Fibroblast of the conjunctiva (primary cell): ENCODE data around the gene SEC22A.

ENCODE experiments used
- DNase-seq: peaks from one replicate; pipeline ENCODE4 v3.0.0-alpha.2; 2010; ENCODE audit warnings: low read depth

The SEC22A gene

DNA sequence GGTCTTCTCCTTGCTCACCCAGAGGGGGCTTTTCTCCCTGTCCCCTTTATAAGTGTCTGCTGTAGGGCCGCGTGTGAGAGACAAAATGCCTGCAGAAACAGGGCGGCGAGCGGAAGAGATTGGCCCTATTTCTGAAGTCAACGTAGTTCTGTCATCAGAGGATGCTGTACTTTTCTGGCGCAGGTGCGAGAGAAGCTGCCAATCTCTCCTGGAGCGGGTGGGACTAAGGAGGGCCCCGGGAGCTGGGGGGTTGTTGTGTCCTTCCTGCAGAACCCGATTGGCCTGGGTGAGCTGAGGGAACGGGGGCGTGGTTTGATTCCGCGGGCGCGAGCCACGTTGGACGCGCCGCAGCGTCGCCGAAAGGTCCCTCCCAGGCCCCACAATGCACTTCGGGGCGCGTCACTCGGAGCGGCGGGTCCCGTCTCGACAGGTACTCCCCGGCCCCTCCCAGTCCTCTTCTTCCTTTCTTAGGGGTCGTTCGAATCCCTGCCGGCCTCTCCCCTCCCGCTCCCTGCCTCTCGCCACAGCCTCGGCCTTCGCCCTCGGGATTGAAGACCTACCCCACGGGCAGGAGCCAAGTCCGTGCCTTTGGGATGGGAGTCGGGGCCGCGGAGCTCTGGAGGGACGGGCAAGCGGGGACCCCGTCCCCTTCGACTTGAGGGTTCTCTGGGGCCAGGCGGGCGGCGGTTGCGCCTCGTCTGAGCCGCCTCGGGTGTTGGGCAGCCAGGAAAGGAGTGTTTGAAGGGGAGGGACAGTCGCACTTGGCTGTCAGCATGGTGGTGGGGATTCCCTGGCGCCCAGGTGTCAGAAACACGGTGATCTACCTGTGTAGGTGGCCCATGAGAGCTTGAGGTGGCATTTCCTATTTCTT is at the start of gene SEC22A:
TSS of gene SEC22A (plus strand) at position 387 of the 871 bp plus-strand sequence. CDS start 7,275 bp downstream, outside the sequence.
- DNase-seq: peak; percentile 86

GRCh38 chr3:123152687-123153086 is 49.1 kb upstream of the SEC22A start:
- DNase-seq: no peak

DNA sequence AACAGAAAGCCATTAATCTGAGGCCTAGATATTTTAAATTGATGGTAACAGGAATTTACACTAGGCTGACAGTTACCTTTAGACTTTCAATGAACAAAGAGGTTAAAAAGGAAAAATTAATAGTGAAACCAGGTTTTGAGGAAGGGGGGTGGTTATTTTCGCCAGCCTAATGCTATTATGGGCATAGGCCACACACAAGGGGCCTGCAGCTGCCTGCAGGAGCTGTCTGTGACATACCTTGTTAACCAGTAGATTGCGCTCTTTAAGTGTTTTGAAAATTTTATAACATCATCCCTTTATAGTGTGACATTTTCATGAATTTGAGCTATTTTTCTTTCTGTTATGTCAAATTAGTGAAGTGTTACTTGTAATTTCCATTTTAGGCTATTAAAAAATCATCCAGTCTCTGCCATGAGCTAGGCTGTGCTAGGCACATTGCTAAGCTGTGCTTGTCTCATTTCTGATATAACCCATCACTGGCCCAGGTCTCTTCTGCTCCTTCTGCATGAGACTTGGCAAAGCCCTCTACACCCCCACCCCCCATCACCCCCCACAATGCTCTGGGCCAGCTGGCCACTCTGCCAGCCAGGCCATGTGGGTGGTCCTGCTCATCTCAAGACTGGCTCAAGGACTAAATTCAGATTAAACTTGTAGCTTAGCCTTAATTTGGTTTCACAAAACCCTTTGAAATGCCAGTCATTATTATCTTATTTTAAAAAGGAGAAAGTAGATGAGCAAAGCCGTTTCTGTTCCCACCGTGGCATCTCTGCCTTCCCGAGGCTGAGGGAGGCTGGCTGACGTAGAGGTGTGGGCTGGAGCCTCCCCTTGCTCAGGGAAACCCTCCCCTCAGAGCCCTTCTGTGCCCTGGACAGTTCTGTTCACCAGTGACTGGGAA is 48.4 kb upstream of the SEC22A start:
- DNase-seq: no peak

- DNase-seq: no peak
Measured at GRCh38 chr3:123154020-123154985, 47.4 kb upstream of the SEC22A start.

DNA sequence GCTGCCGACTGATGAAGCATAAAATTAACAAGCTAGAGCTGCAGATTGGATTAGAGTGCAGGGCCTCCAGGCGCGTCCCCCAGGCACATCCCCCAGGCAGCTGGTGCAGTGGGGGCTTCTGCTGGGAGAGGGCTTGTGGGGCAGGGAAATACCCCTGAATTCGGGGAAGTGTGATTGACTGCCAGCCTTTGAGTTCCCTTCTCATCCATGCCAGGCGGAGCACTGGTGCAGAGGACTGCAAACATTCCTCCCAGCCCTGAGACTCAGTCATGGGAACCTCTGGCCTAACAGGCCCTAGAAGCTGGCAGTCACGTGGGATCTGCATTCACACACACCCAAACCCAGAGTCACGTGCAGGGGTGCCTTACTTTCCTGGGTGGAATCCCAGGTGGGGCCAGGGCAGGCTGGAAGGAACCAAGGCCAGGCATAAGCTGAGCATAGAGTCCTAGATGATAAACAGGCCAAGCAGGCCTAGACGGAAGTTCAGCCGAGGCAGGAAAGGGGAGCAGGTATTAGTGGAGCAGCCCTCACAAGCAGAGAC is 46.2 kb upstream of the SEC22A start:
- DNase-seq: no peak

DNA sequence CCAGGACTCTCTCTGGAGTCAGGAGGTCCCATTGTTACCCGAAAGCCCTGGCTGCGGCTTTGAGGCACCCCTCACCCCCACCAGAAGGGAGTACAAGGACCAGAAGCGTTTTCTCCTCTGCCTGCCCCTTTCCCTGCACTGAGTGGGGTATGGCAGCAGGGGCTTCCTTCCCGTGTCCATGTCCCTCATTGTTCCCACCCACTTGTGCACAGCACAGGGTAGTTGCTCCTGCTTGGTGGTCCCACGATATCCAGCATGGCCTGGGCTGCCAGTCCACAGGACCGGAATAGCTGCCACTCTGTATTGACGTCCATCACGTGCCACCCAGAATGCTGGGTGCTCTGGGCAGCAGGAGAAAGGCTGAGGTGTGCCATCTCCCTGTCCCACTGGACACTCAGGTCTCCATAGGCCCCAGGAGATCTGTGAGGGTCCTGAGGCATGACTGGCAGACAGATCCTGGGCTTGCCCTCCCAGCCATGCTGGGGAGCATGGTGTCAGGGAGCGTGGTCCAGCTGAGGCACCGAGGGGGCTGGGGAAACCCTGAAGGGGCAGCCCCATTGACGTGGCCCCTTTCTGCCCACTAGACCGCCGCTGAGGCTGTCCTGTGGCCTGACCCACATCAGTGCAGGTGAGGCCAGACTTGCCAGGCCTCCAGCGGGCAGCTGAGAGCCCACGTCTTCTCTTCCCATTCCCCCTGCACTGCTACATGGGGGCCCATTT is 45.3 kb upstream of the SEC22A start:
- DNase-seq: no peak

- DNase-seq: no peak
Measured at GRCh38 chr3:123157209-123157597, 44.5 kb upstream of the SEC22A start.

GRCh38 chr3:123157598-123158287 is 44.0 kb upstream of the SEC22A start:
- no peak for DNase-seq

DNA sequence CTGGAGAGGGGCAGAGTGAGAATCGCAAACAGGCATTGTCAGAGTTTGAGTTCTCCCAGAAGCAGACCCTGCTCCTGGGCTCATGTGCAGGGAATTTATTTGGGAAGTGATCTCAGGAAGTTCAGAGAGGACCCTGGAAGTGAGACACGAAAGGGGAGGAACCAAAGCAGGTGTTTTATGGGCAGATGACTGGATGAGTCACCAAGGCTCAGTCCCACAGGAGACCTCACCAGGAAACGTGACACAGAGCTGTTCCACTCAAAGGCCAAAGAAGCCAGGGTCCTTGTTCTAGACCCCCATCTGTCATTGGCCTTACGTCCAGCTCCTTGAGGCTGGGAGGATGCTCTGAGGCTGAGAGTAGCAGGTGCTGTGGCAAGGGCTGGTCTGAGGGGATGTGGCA is 43.4 kb upstream of the SEC22A start:
- DNase-seq: no peak

- DNase-seq: no peak
Measured at GRCh38 chr3:123158899-123159390, 42.8 kb upstream of the SEC22A start.

DNA sequence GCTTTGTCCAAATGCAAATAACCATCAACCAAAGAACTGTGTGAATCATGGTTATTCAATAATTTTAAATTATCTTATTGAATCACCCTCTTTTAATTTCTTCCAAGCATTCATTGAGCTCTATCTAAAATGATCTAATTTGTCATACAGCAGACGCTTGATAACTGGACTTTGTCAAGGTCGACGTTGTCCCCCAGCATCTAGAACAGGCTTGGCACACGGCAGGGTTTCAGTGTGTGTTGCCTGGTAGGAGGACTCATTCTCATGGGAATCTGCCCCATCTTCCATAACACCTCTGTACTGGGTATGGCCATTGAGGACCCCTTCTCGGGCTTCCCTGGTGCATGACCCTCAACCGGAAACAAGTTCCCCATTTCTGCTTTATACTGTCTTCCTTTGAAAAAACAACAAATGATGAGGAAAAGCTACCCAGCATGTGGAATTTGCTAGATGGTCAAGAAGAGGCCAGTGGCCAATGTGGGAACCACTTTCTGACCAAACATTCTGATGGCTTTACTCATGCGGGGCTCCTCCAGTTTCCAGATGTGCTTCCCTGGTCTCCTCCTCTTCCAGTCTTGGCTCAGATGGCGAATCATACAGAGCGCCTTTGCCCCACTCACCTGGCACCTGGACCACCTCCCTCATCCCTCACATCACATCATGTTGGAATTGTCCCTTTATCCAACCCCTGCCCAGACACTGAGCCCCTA is 41.7 kb upstream of the SEC22A start:
- DNase-seq: no peak

DNA sequence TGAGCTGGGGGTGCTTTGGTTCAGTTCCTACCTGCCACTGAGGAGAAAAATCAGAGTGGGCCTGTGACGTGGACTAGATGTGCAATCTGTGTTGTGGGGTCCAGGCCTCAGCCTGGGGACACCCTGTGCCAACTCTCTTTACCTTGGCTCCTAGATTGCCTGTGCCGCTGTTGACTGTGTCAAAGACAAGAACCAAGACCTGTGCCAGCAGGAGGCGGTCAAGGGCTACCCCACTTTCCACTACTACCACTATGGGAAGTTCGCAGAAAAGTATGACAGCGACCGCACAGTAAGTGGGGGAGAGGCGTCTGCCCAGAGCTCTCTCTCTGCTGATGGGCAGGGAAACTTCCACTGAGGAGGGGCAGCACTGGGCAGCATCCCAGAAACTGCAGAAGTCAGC is 40.6 kb upstream of the SEC22A start:
- no peak for DNase-seq

- no peak for DNase-seq
Measured at GRCh38 chr3:123163141-123163540, 38.6 kb upstream of the SEC22A start.

- DNase-seq: no peak
Measured at GRCh38 chr3:123165163-123165562, 36.6 kb upstream of the SEC22A start.

GRCh38 chr3:123167686-123168085 is 34.1 kb upstream of the SEC22A start:
- no peak for DNase-seq

- DNase-seq: no peak
Measured at GRCh38 chr3:123168122-123168521, 33.6 kb upstream of the SEC22A start.

DNA sequence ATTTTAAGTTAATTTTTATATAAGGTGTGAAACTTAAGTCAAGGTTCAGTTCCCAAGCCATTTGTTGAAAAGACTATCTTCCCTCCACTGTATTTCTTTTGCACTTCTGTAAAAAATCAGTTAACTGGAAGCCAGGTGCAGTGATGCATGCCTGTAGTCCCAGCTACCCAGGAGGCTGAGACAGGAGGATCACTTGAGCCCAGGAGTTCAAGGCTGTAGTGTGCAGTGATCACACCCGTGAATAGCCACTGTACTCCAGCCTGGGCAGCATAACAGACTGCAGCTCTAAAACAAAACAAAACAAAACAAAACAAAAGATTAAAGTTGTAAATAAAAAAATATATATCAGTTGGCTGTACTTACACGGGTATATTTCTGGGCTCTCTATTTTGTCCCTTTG is 33.1 kb upstream of the SEC22A start:
- DNase-seq: no peak

DNA sequence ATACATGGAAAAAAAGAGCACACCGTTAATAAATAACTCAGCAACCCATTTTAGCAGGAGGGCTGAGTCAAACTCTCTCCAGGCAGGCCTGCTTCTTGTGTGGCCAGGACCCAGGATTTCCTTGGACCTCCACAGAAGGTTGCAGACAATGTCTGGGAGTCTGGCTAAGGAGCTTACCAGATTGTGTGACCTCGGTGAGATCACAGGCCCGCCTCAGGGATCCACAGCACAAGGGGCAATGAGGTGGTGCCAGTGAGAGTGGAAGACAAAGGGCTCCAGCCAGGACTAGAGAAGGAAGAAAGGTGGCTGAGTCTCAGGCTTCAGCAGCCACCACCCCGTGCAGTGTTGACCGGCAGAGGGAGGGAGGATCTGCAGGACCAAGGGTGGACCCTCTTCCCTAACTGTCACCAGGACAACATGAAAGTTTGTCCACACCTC is 32.2 kb upstream of the SEC22A start:
- DNase-seq: no peak

GRCh38 chr3:123169930-123170329 is 31.8 kb upstream of the SEC22A start:
- DNase-seq: no peak
